ENCODE results near the gene CTSW. TPM values are rescaled to one million over a fixed set of nuclear protein-coding genes. Genes with fewer than 3 reads are reported as not detected.

CTSW gene
- total and polyA plus RNA-seq, 7 experiments from 2014 or later = 24.9 to 148 (median 31.7) TPM

DNA sequence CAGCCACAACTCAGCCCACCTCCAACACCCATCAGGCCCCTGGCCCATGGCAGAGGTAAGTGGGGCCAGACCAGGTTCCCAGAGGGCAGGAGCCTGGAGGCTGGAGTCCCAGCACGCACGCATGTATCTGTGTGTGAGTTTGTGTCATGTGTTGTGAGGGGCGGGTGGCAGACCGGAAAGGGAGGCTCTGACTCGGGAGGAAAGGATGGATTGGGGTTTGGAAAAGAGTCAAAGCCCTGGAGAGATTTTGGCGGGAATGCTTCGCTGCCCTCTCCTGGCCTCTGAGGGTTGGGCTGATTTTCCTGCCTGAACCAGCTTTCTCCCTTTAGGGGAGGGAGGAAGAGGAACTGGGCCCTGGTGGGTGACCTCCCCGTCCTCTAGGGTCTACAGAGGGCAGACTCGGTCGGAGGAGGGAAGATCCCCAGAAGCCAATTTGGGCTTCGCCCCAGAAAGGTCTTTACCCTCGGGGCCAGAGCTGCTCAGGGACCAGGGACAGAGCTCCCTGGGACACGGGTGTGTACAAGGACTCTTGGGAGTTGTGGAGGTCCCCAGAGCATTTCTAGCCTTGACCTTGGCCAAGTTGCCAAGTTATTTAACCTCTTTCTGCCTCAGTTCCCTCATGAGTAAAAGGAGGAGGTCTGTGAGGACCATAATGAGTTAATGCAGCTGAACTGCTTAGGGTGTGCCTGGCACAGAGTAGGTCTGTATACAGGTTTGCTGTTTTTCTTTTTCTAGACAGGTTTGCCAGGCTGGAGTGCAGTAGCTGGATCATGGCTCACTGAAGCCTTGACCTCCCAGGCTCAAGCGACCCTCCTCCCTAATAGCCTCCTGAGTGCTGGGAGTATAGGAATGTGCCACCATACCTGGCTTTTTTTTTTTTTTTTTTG, 32.3 kb downstream of the CTSW start:
- POLR2A ChIA-PET = interaction anchor here (0.9 to 3.3 kb wide), 3 partner anchors 11 to 49 kb away, joined by 3 to 18 read pairs (median 7); partner anchors contain the start of genes CCDC85B, FIBP, FOSL1 and SART1
- Mint-ChIP-seq H3K4me1 (peaks cover 18 to 30% (median 21%) of the 10 kb centered on the region in 7 donors), H3K36me3 (peaks cover 0 to 13% (median 0%) of the 10 kb centered on the region in 5 donors), H3K27ac (peak overlapping the region in 1 of 9 donors; percentile 5), H3K4me3 (no peak overlapping the region), H3K27me3 (peaks cover 0 to 9% (median 0%) of the 10 kb centered on the region in 5 donors), H3K9me3 (no peaks in the 10 kb centered on the region)
- ATAC-seq = no peak
- Histone ChIP-seq H3K36me3 (ENCODE audit: control insufficient read depth in 2 of 3, insufficient read depth in 3 of 3, low read length in 3 of 3) (peaks cover 0 to 4% (median 0%) of the 10 kb centered on the region in 3 experiments), H3K4me3 (ENCODE audit: low read length) (no peak overlapping the region), H3K27me3 (ENCODE audit: control insufficient read depth in 2 of 2, insufficient read depth in 2 of 2, low read length in 2 of 2) (no peaks in the 10 kb centered on the region), H3K4me1 (ENCODE audit: control insufficient read depth in 2 of 2, insufficient read depth in 2 of 2, low read length in 2 of 2) (peaks cover 2 to 5% of the 10 kb centered on the region in 2 donors), H3K9me3 (ENCODE audit: control insufficient read depth in 2 of 3, low read length in 3 of 3) (no peaks in the 10 kb centered on the region), H3K27ac (ENCODE audit: low read depth, low read length) (no peak overlapping the region)
- intact Hi-C loops (cut with micrococcal nuclease) = no loop called here
- CTCF ChIA-PET = interaction anchor here (0.9 to 1.3 kb wide), 3 partner anchors 11 to 27 kb away, joined by 3 to 4 read pairs (median 3); partner anchors contain the start of gene CCDC85B
- no peak for DNase-seq

GRCh38 chr11:65912845-65913244, 33.2 kb downstream of the CTSW start:
- no peak for ATAC-seq

GRCh38 chr11:65915101-65915820, 35.6 kb downstream of the CTSW start:
- ChIA-PET POLR2A (interaction anchor here (0.6 to 2.8 kb wide), 8 partner anchors 8 to 55 kb away, joined by 3 to 17 read pairs (median 3); partner anchors contain the start of genes CCDC85B and MUS81), CTCF (interaction anchor here (0.7 to 1.1 kb wide), 3 partner anchors 26 to 31 kb away, joined by 3 to 5 read pairs (median 4); no protein-coding TSS in a partner anchor)
- peaks cover 0 to 19% (median 0%) of the 10 kb centered on the region in 5 donors for H3K36me3 Mint-ChIP-seq
- Histone ChIP-seq H3K4me3 (ENCODE audit: low read length) (no peak overlapping the region), H3K27me3 (ENCODE audit: control insufficient read depth in 2 of 2, insufficient read depth in 2 of 2, low read length in 2 of 2) (no peaks in the 10 kb centered on the region), H3K4me1 (ENCODE audit: control insufficient read depth in 2 of 2, insufficient read depth in 2 of 2, low read length in 2 of 2) (peaks cover 16 to 20% of the 10 kb centered on the region in 2 donors), H3K27ac (ENCODE audit: low read depth, low read length) (no peak overlapping the region), H3K36me3 (ENCODE audit: control insufficient read depth in 2 of 3, insufficient read depth in 3 of 3, low read length in 3 of 3) (peaks cover 0 to 7% (median 0%) of the 10 kb centered on the region in 3 experiments), H3K9me3 (ENCODE audit: control insufficient read depth in 2 of 3, low read length in 3 of 3) (no peaks in the 10 kb centered on the region)
- DNase-seq (no peak), ATAC-seq (no peak)
- H3K4me1 Mint-ChIP-seq = peaks cover 24 to 37% (median 27%) of the 10 kb centered on the region in 7 donors
- no peaks in the 10 kb centered on the region for H3K9me3 Mint-ChIP-seq
- H3K27ac Mint-ChIP-seq = peak overlapping the region in 6 of 9 donors; percentile 7 to 70 (median 32)
- H3K27me3 Mint-ChIP-seq = peaks cover 0 to 2% (median 0%) of the 10 kb centered on the region in 5 donors
- intact Hi-C loops (cut with micrococcal nuclease) = no loop called here
- H3K4me3 Mint-ChIP-seq = peak overlapping the region in 7 of 10 donors; percentile 10 to 46 (median 29)

More at GRCh38 chr11:65912845-65913244, 33.2 kb downstream of the CTSW start:
- Histone ChIP-seq H3K4me3 (ENCODE audit: low read length) (no peak overlapping the region), H3K4me1 (ENCODE audit: control insufficient read depth in 2 of 2, insufficient read depth in 2 of 2, low read length in 2 of 2) (peaks cover 11 to 13% of the 10 kb centered on the region in 2 donors), H3K27ac (ENCODE audit: low read depth, low read length) (no peak overlapping the region), H3K9me3 (ENCODE audit: control insufficient read depth in 2 of 3, low read length in 3 of 3) (no peaks in the 10 kb centered on the region), H3K27me3 (ENCODE audit: control insufficient read depth in 2 of 2, insufficient read depth in 2 of 2, low read length in 2 of 2) (no peaks in the 10 kb centered on the region), H3K36me3 (ENCODE audit: control insufficient read depth in 2 of 3, insufficient read depth in 3 of 3, low read length in 3 of 3) (peaks cover 0 to 7% (median 0%) of the 10 kb centered on the region in 3 experiments)
- H3K4me3 Mint-ChIP-seq = no peak overlapping the region
- peaks cover 0 to 8% (median 0%) of the 10 kb centered on the region in 5 donors for H3K27me3 Mint-ChIP-seq
- CTCF ChIA-PET = no interaction called here
- no peaks in the 10 kb centered on the region for H3K9me3 Mint-ChIP-seq
- H3K4me1 Mint-ChIP-seq = peaks cover 23 to 35% (median 26%) of the 10 kb centered on the region in 7 donors
- POLR2A ChIA-PET = interaction anchor here (2.3 to 3.3 kb wide), 2 partner anchors 12 to 23 kb away, joined by 7 to 18 read pairs; partner anchors contain the start of genes CCDC85B, FIBP and FOSL1
- intact Hi-C loops (cut with micrococcal nuclease) = no loop called here
- no peak overlapping the region for H3K27ac Mint-ChIP-seq
- peaks cover 0 to 16% (median 0%) of the 10 kb centered on the region in 5 donors for H3K36me3 Mint-ChIP-seq
- DNase-seq = no peak

GRCh38 chr11:65915821-65916251, 36.2 kb downstream of the CTSW start:
- CTCF ChIA-PET = interaction anchor here (0.7 kb wide), 1 partner anchor 31 kb away, joined by 4 read pairs; no protein-coding TSS in a partner anchor
- no peak for DNase-seq

GRCh38 chr11:65916391-65916790, 36.8 kb downstream of the CTSW start:
- ChIA-PET POLR2A (interaction anchor here (0.9 to 2.8 kb wide), 4 partner anchors 23 to 43 kb away, joined by 3 to 17 read pairs (median 4); partner anchors contain the start of gene CCDC85B), CTCF (interaction anchor here (0.7 kb wide), 1 partner anchor 32 kb away, joined by 4 read pairs; no protein-coding TSS in a partner anchor)
- intact Hi-C loops (cut with micrococcal nuclease) = no loop called here
- DNase-seq = no peak
- H3K36me3 ChIP-seq (ENCODE audit: control insufficient read depth in 2 of 3, insufficient read depth in 3 of 3, low read length in 3 of 3) = peaks cover 0 to 18% (median 0%) of the 10 kb centered on the region in 3 experiments
- peaks cover 24 to 43% (median 29%) of the 10 kb centered on the region in 7 donors for H3K4me1 Mint-ChIP-seq
- peaks cover 26 to 28% of the 10 kb centered on the region in 2 donors for H3K4me1 ChIP-seq (ENCODE audit: control insufficient read depth in 2 of 2, insufficient read depth in 2 of 2, low read length in 2 of 2)
- no peaks in the 10 kb centered on the region for H3K27me3 ChIP-seq (ENCODE audit: control insufficient read depth in 2 of 2, insufficient read depth in 2 of 2, low read length in 2 of 2)
- peaks cover 0 to 2% (median 0%) of the 10 kb centered on the region in 5 donors for H3K27me3 Mint-ChIP-seq
- peaks cover 0 to 21% (median 0%) of the 10 kb centered on the region in 5 donors for H3K36me3 Mint-ChIP-seq
- no peak for ATAC-seq
- H3K9me3 Mint-ChIP-seq = no peaks in the 10 kb centered on the region
- H3K9me3 ChIP-seq (ENCODE audit: control insufficient read depth in 2 of 3, low read length in 3 of 3) = no peaks in the 10 kb centered on the region
- H3K4me3 Mint-ChIP-seq = peak overlapping the region; percentile 52 to 96 (median 88)
- H3K27ac ChIP-seq (ENCODE audit: low read depth, low read length) = no peak overlapping the region
- no peak overlapping the region for H3K4me3 ChIP-seq (ENCODE audit: low read length)
- H3K27ac Mint-ChIP-seq = peak overlapping the region in 6 of 9 donors; percentile 35 to 87 (median 75)

More at GRCh38 chr11:65915821-65916251, 36.2 kb downstream of the CTSW start:
- H3K27ac Mint-ChIP-seq = peak overlapping the region in 2 of 9 donors; percentile 84 to 87
- no peaks in the 10 kb centered on the region for H3K27me3 ChIP-seq (ENCODE audit: control insufficient read depth in 2 of 2, insufficient read depth in 2 of 2, low read length in 2 of 2)
- H3K4me3 ChIP-seq (ENCODE audit: low read length) = no peak overlapping the region
- peaks cover 24 to 42% (median 29%) of the 10 kb centered on the region in 7 donors for H3K4me1 Mint-ChIP-seq
- no peaks in the 10 kb centered on the region for H3K9me3 ChIP-seq (ENCODE audit: control insufficient read depth in 2 of 3, low read length in 3 of 3)
- H3K4me3 Mint-ChIP-seq = peak overlapping the region in 2 of 10 donors; percentile 52 to 72
- H3K36me3 Mint-ChIP-seq = peaks cover 0 to 21% (median 0%) of the 10 kb centered on the region in 5 donors
- intact Hi-C loops (cut with micrococcal nuclease) = no loop called here
- peaks cover 0 to 12% (median 0%) of the 10 kb centered on the region in 3 experiments for H3K36me3 ChIP-seq (ENCODE audit: control insufficient read depth in 2 of 3, insufficient read depth in 3 of 3, low read length in 3 of 3)
- peaks cover 22 to 26% of the 10 kb centered on the region in 2 donors for H3K4me1 ChIP-seq (ENCODE audit: control insufficient read depth in 2 of 2, insufficient read depth in 2 of 2, low read length in 2 of 2)
- POLR2A ChIA-PET = interaction anchor here (1.0 to 2.8 kb wide), 4 partner anchors 12 to 25 kb away, joined by 3 to 17 read pairs (median 4); partner anchors contain the start of gene CCDC85B
- H3K27me3 Mint-ChIP-seq = peaks cover 0 to 2% (median 0%) of the 10 kb centered on the region in 5 donors
- H3K27ac ChIP-seq (ENCODE audit: low read depth, low read length) = no peak overlapping the region
- no peaks in the 10 kb centered on the region for H3K9me3 Mint-ChIP-seq
- ATAC-seq = no peak

All from naive thymus-derived CD4-positive, alpha-beta T cell (primary cell).